GM12874 (cell line): ENCODE data around the gene IGFBP4.

Experiments used
- CTCF ChIP-seq: IDR thresholded peaks from 2 replicates; pipeline ENCODE4 v1.5.1; 2011; ENCODE audit warnings: low read depth, mild to moderate bottlenecking, control low read depth, low read length, moderate library complexity; ENCODE audit not compliant: insufficient read depth

Gene IGFBP4

GRCh38 chr17:40447806-40448205, 4.6 kb downstream of the IGFBP4 start:
- TF ChIP-seq CTCF: no peak

GRCh38 chr17:40448213-40448638, 5.0 kb downstream of the IGFBP4 start:
- TF ChIP-seq CTCF: no peak

GRCh38 chr17:40448639-40449261, 5.5 kb downstream of the IGFBP4 start:
- TF ChIP-seq CTCF: no peak

GRCh38 chr17:40450175-40450574, 6.9 kb downstream of the IGFBP4 start:
- TF ChIP-seq CTCF: peak; percentile 65

GRCh38 chr17:40451420-40451819, 8.2 kb downstream of the IGFBP4 start:
- no peak for TF ChIP-seq CTCF

GRCh38 chr17:40452216-40452787, 9.1 kb downstream of the IGFBP4 start:
- no peak for TF ChIP-seq CTCF

- no peak for TF ChIP-seq CTCF
These were observed 9.7 kb downstream of the IGFBP4 start for GRCh38 chr17:40452921-40453378.
